PC-3 (cell line): ENCODE measurements around the gene MON1A. TPM values are rescaled to one million over a fixed set of nuclear protein-coding genes. Genes with fewer than 3 reads are reported as not detected.

ENCODE experiments used
- ATAC-seq: fragments of 200-7000 bp; cut with Tn5 transposase; 2 replicates; pipeline ENCODE4 v1.9.1; 2020; ENCODE audit warnings: mild to moderate bottlenecking, moderate library complexity
- BruUV-seq: library from RNA; stranded (reverse); fragments of 400-500 nt; replicated peaks from 2 replicates; lab custom pipeline; 2021; lab: Mats Ljungman, UMichigan
- CTCF ChIA-PET: fragments of 300-600 bp; sonication (Branson Sonifier 250); formaldehyde crosslinking; loops from one replicate; lab custom pipeline; 2022; ENCODE audit warnings: antibody characterized with exemption; lab: Charles Lee
- POLR2A ChIA-PET: fragments of 300-600 bp; sonication (Branson Sonifier 250); formaldehyde crosslinking; loops from one replicate; lab custom pipeline; 2022; ENCODE audit warnings: antibody characterized with exemption; ENCODE audit not compliant: unreplicated experiment; lab: Charles Lee
- DNase-seq: peaks from one replicate; pipeline ENCODE4 v3.0.0-alpha.2; 2015
- H2AFZ ChIP-seq: fragments of 300-600 bp; sonication (generic); 2 replicates; pipeline ENCODE4 v1.6.0; 2016; ENCODE audit warnings: antibody characterized with exemption, low read length
- H3F3A ChIP-seq: fragments of 300-600 bp; sonication (generic); one replicate; pipeline ENCODE4 v1.6.0; 2017; ENCODE audit warnings: antibody characterized with exemption, low read length, control low read depth, mild to moderate bottlenecking; ENCODE audit not compliant: unreplicated experiment
- H3K27ac ChIP-seq: fragments of 300-600 bp; sonication (generic); 2 replicates; pipeline ENCODE4 v1.5.1; 2016; ENCODE audit warnings: mild to moderate bottlenecking, low read length
- H3K27me3 ChIP-seq: fragments of 300-600 bp; sonication (generic); 2 replicates; pipeline ENCODE4 v1.6.1; 2016; ENCODE audit warnings: low read length, mixed read lengths
- H3K36me3 ChIP-seq: fragments of 300-600 bp; sonication (generic); 2 replicates; pipeline ENCODE4 v1.6.1; 2016; ENCODE audit warnings: low read depth, mixed run types, low read length, mixed read lengths
- H3K4me1 ChIP-seq: fragments of 300-600 bp; sonication (generic); 2 replicates; pipeline ENCODE4 v1.5.1; 2016; ENCODE audit warnings: low read length; ENCODE audit not compliant: insufficient read depth
- H3K4me2 ChIP-seq: fragments of 300-600 bp; sonication (generic); 2 replicates; pipeline ENCODE4 v1.6.0; 2016; ENCODE audit warnings: low read length
- H3K4me3 ChIP-seq: fragments of 300-600 bp; sonication (generic); 2 replicates; pipeline ENCODE4 v1.5.1; 2016; ENCODE audit warnings: mild to moderate bottlenecking, low read length, mixed read lengths
- H3K79me2 ChIP-seq: fragments of 300-600 bp; sonication (generic); 2 replicates; pipeline ENCODE4 v1.6.1; 2017; ENCODE audit warnings: low read length, mixed read lengths
- H3K9ac ChIP-seq: fragments of 300-600 bp; sonication (generic); 2 replicates; pipeline ENCODE4 v1.6.0; 2016; ENCODE audit warnings: mild to moderate bottlenecking, low read length
- H3K9me2 ChIP-seq: fragments of 300-600 bp; sonication (generic); replicated peaks from 2 replicates; pipeline ENCODE4 v1.6.1; 2016; ENCODE audit warnings: mixed run types, low read length, mixed read lengths
- H3K9me3 ChIP-seq: fragments of 300-600 bp; sonication (generic); 2 replicates; pipeline ENCODE4 v1.6.1; 2016; ENCODE audit warnings: low read length, mixed read lengths
- H4K20me1 ChIP-seq: fragments of 300-600 bp; sonication (generic); 2 replicates; pipeline ENCODE4 v1.6.1; 2016; ENCODE audit warnings: low read length, mixed read lengths
- CTCF ChIP-seq: fragments of 300-600 bp; sonication (generic); conservative IDR thresholded peaks from 2 replicates; pipeline ENCODE4 v1.5.1; 2017; ENCODE audit warnings: antibody characterized with exemption, low read depth, mild to moderate bottlenecking, low read length
- EZH2 ChIP-seq: fragments of 300-600 bp; sonication (generic); IDR thresholded peaks from one replicate; pipeline ENCODE4 v1.6.1; 2017; ENCODE audit warnings: antibody characterized with exemption, mild to moderate bottlenecking, low read length; ENCODE audit not compliant: unreplicated experiment
- EZH2phosphoT487 ChIP-seq: fragments of 300-600 bp; sonication (generic); IDR thresholded peaks from 2 replicates; pipeline ENCODE4 v1.6.1; 2018; ENCODE audit warnings: mild to moderate bottlenecking, antibody characterized with exemption, low read length, borderline replicate concordance
- intact Hi-C: fragments of 100-400 bp; cut with micrococcal nuclease; formaldehyde crosslinking; loops from 2 replicates; pipeline ENCODE4 v1.9.0; 2023
- total RNA-seq: library from RNA; depleted of rRNA; stranded (reverse); fragments of >200 nt; gene quantifications from 2 replicates; pipeline ENCODE4 v1.2.3, GENCODE V29; 2014

The MON1A gene
- total RNA-seq, 1 experiment from 2014 or later, result 20.8 TPM

GRCh38 chr3:49955636-49956035, 26.0 kb upstream of the MON1A start:
- no peaks in the 10 kb centered on the region for H3K36me3 ChIP-seq
- ChIA-PET POLR2A (interaction anchor here (0.7 kb wide), 1 partner anchor 209 kb away, joined by 3 read pairs; no protein-coding TSS in a partner anchor), CTCF (interaction anchor here (0.6 kb wide), 1 partner anchor 90 kb away, joined by 3 read pairs; no protein-coding TSS in a partner anchor)
- no peaks in the 10 kb centered on the region for H3F3A ChIP-seq
- H4K20me1 ChIP-seq, result peaks cover 6% of the 10 kb centered on the region; the same call in 1 of the 2 replicates
- no peaks in the 10 kb centered on the region for H3K4me1 ChIP-seq
- no peaks in the 10 kb centered on the region for H3K9me2 ChIP-seq
- H3K9me3 ChIP-seq, result no peaks in the 10 kb centered on the region
- no peak overlapping the region for H3K4me2 ChIP-seq
- H3K27me3 ChIP-seq, result no peaks in the 10 kb centered on the region
- intact Hi-C loops, result no loop called here
- no peak overlapping the region for H2AFZ ChIP-seq
- H3K4me3 ChIP-seq, result no peak overlapping the region
- TF ChIP-seq EZH2phosphoT487, result no peak
- no peak for TF ChIP-seq EZH2
- TF ChIP-seq CTCF, result no peak
- peaks cover 90% of the 10 kb centered on the region for H3K79me2 ChIP-seq
- no peak overlapping the region for H3K27ac ChIP-seq
- DNase-seq (no peak), ATAC-seq (no peak)
- no peak overlapping the region for H3K9ac ChIP-seq
- no TSS peak for BruUV-seq

- no peak for ATAC-seq
- Histone ChIP-seq H3K9ac (no peak overlapping the region), H3F3A (no peaks in the 10 kb centered on the region), H4K20me1 (peaks cover 13% of the 10 kb centered on the region; the same call in 1 of the 2 replicates), H3K4me2 (no peak overlapping the region), H3K4me1 (0 out of 2 replicates have a peak, but pooled peaks cover 5% of the 10 kb centered on the region), H3K79me2 (peaks cover 95% of the 10 kb centered on the region), H3K9me3 (no peaks in the 10 kb centered on the region), H3K27ac (no peak overlapping the region), H3K9me2 (no peaks in the 10 kb centered on the region), H3K4me3 (no peak overlapping the region), H3K36me3 (no peaks in the 10 kb centered on the region), H2AFZ (no peak overlapping the region), H3K27me3 (no peaks in the 10 kb centered on the region)
- BruUV-seq, result no TSS peak
- TF ChIP-seq CTCF (no peak), EZH2 (no peak), EZH2phosphoT487 (no peak)
- CTCF ChIA-PET, result no interaction called here
- intact Hi-C loops, result no loop called here
- POLR2A ChIA-PET, result no interaction called here
- DNase-seq, result no peak
These were observed 23.3 kb upstream of the MON1A start for GRCh38 chr3:49952924-49953323.

GRCh38 chr3:49942651-49943050, 13.0 kb upstream of the MON1A start:
- H3K79me2 ChIP-seq, result peaks cover 73% of the 10 kb centered on the region
- H3K4me1 ChIP-seq, result peaks cover 4% of the 10 kb centered on the region
- DNase-seq (no peak), ATAC-seq (no peak)
- no peaks in the 10 kb centered on the region for H3K9me2 ChIP-seq
- CTCF ChIA-PET, result no interaction called here
- 0 out of 2 replicates have a peak, but pooled peaks cover 3% of the 10 kb centered on the region for H3K36me3 ChIP-seq
- intact Hi-C loops, result no loop called here
- H2AFZ ChIP-seq, result no peak overlapping the region
- no TSS peak for BruUV-seq
- TF ChIP-seq EZH2 (no peak), CTCF (no peak), EZH2phosphoT487 (no peak)
- peaks cover 18% of the 10 kb centered on the region for H4K20me1 ChIP-seq
- POLR2A ChIA-PET, result no interaction called here
- H3K27ac ChIP-seq, result no peak overlapping the region
- H3K4me2 ChIP-seq, result no peak overlapping the region
- H3K4me3 ChIP-seq, result no peak overlapping the region
- no peaks in the 10 kb centered on the region for H3K9me3 ChIP-seq
- no peak overlapping the region for H3K9ac ChIP-seq
- H3K27me3 ChIP-seq, result no peaks in the 10 kb centered on the region
- no peaks in the 10 kb centered on the region for H3F3A ChIP-seq
